Spleen (tissue), 11 donors: ENCODE data around the gene FUT3. TPM values are rescaled to one million over a fixed set of nuclear protein-coding genes. Genes with fewer than 3 reads are reported as not detected.
"Not testable (repeated sequence)": the region's sequence is repeated elsewhere in the genome, so short reads cannot be mapped to it uniquely, and the experiment has no call there.

ENCODE experiments used
- DNase-seq: peaks from one replicate; pipeline ENCODE4 v3.0.0-alpha.2; 2020
- H3K27ac ChIP-seq, 8 donors: fragments of 200-600 bp; sonication (generic) in 7 of 8; 1 replicate in 4 of 8; 2 replicates in 4 of 8; pipeline versions ENCODE4 v1.5.0 to v1.8.0; 2016 to 2021; ENCODE audit warnings: inconsistent platforms in 4 of 8, mild to moderate bottlenecking in 4 of 8, moderate library complexity in 1 of 8
- H3K27me3 ChIP-seq, 7 donors: fragments of 200-600 bp; sonication (generic) in 6 of 7; replicated peaks in 1 of 7; 1 replicate in 4 of 7; 2 replicates in 3 of 7; pipeline versions ENCODE4 v1.5.0 to v1.8.0; 2016 to 2021; ENCODE audit warnings: inconsistent platforms in 3 of 7, mild to moderate bottlenecking in 1 of 7
- H3K36me3 ChIP-seq, 6 donors: fragments of 200-600 bp; sonication (generic) in 5 of 6; 1 replicate in 4 of 6; 2 replicates in 2 of 6; pipeline versions ENCODE4 v1.5.0 to v1.8.0; 2016 to 2021; ENCODE audit warnings: inconsistent platforms in 2 of 6
- H3K4me1 ChIP-seq, 6 donors: fragments of 200-600 bp; sonication (generic) in 5 of 6; 1 replicate in 3 of 6; 2 replicates in 3 of 6; pipeline versions ENCODE4 v1.5.0 to v1.8.0; 2016 to 2021; ENCODE audit warnings: inconsistent platforms in 3 of 6
- H3K4me3 ChIP-seq, 8 donors: fragments of 200-600 bp; sonication (generic) in 7 of 8; 1 replicate in 4 of 8; 2 replicates in 4 of 8; pipeline versions ENCODE4 v1.5.0 to v1.8.0; 2016 to 2021; ENCODE audit warnings: inconsistent platforms in 4 of 8, mild to moderate bottlenecking in 4 of 8, moderate library complexity in 2 of 8
- H3K9me3 ChIP-seq, 8 donors: fragments of 200-600 bp; sonication (generic) in 7 of 8; 1 replicate in 4 of 8; 2 replicates in 4 of 8; pipeline versions ENCODE4 v1.5.0 to v1.8.0; 2016 to 2021; ENCODE audit warnings: inconsistent platforms in 4 of 8
- CTCF ChIP-seq, 11 experiments: fragments of 200-600 bp in 7 of 11; fragments of 450-650 bp in 4 of 11; sonication (generic) in 4 of 11; IDR thresholded peaks in 8 of 11; conservative IDR thresholded peaks in 3 of 11; 1 replicate in 7 of 11; 2 replicates in 4 of 11; pipeline versions ENCODE4 v1.4.0 to v1.8.0; 2016 to 2021; ENCODE audit warnings: antibody characterized with exemption in 11 of 11, inconsistent platforms in 4 of 11, mild to moderate bottlenecking in 1 of 11
- POLR2A ChIP-seq, 3 donors: fragments of 450-650 bp; IDR thresholded peaks; one replicate each; pipeline ENCODE4 v1.5.1; 2017; ENCODE audit warnings: antibody characterized with exemption in 3 of 3, mild to moderate bottlenecking in 1 of 3
- POLR2AphosphoS5 ChIP-seq, 3 donors: sonication (generic); formaldehyde crosslinking; IDR thresholded peaks; one replicate each; pipeline ENCODE4 v1.5.1; 2017; ENCODE audit warnings: antibody characterized with exemption in 3 of 3
- WGBS, 5 donors: extraction: QIAGEN DNeasy Blood & Tissue Kit in 3 of 5; methylation state at CpG; one replicate each; pipeline versions ENCODE4 v1.1.5 to v1.1.7; 2013 to 2018; 5-methylcytosine and 5-hydroxymethylcytosine counted together
- intact Hi-C: fragments of 100-400 bp; cut with DNase I; formaldehyde crosslinking; loops from one replicate; pipeline ENCODE4 v1.15.0; 2023; ENCODE audit warnings: low total_unique reads
- polyA plus RNA-seq, 3 donors: library from polyadenylated mRNA; stranded (reverse); fragments of 200-250 nt; gene quantifications; one replicate each; pipeline ENCODE4 v1.2.1, GENCODE V29; 2013
- total RNA-seq, 7 donors: library from RNA; depleted of rRNA in 3 of 7; stranded (reverse); fragments of >200 nt in 3 of 7; fragmentation: NEBNext Ultra II Directional in 4 of 7; extraction: Animal tissue kit (Norgen Biotek cat#: 25700) in 4 of 7; gene quantifications; one replicate each; pipeline versions ENCODE4 v1.1.0 to v1.2.1, GENCODE V29; 2016 to 2021
- donor health status: healthy with polysubstance abuse.
- donor health status: DM: no; HTN: no; CAD: no; lungs with moderate emphysema.
- donor health status: DM: no; HTN: no; CAD: no.
- donor health status: Bipolar disorder and iron deficiency.
- donor health status: healthy.
- donor health status: DM: no; HTN: no; CAD: no.
- donor health status: DM: yes; HTN: yes; CAD: no.

The FUT3 gene
- total and polyA plus RNA-seq, 10 donors, result 0.06 to 0.12 TPM; not detected in 8

- Histone ChIP-seq H3K4me1 (peaks cover 0 to 5% (median 0%) of the 10 kb centered on the region in 6 donors), H3K27ac (no peak overlapping the region), H3K27me3 (peaks cover 0 to 6% (median 0%) of the 10 kb centered on the region in 7 donors), H3K4me3 (no peak overlapping the region), H3K9me3 (no peaks in the 10 kb centered on the region), H3K36me3 (no peaks in the 10 kb centered on the region)
- no peak for TF ChIP-seq POLR2AphosphoS5 (IDR thresholded peaks at IDR 0.05)
- no peak for TF ChIP-seq POLR2A (IDR thresholded peaks at IDR 0.05)
- no peak for TF ChIP-seq CTCF (IDR thresholded peaks at IDR 0.05 in 8 of 11, conservative IDR thresholded peaks at IDR 0.05 in 3 of 11)
- DNase-seq, result no peak
- intact Hi-C loops, result no loop called here
- 29 to 55% (median 38%) methylated on average over 5 of the region's 5 CpGs for WGBS, 5 donors
These were observed 431 bp downstream of the FUT3 start for GRCh38 chr19:5850743-5851293.

GRCh38 chr19:5850189-5850588, 1.1 kb downstream of the FUT3 start:
- no peak overlapping the region for H3K27ac ChIP-seq
- H3K36me3 ChIP-seq, result no peaks in the 10 kb centered on the region
- DNase-seq, result no peak
- no peak overlapping the region for H3K4me3 ChIP-seq
- 78 to 98% (median 87%) methylated on average over 6 of the region's 6 CpGs for WGBS, 5 donors
- TF ChIP-seq CTCF (IDR thresholded peaks at IDR 0.05 in 8 of 11, conservative IDR thresholded peaks at IDR 0.05 in 3 of 11) (no peak), POLR2A (IDR thresholded peaks at IDR 0.05) (no peak), POLR2AphosphoS5 (IDR thresholded peaks at IDR 0.05) (no peak)
- H3K9me3 ChIP-seq, result no peaks in the 10 kb centered on the region
- intact Hi-C loops, result no loop called here
- peaks cover 0 to 5% (median 0%) of the 10 kb centered on the region in 6 donors for H3K4me1 ChIP-seq
- H3K27me3 ChIP-seq, result peaks cover 0 to under 1% (median 0%) of the 10 kb centered on the region in 7 donors

GRCh38 chr19:5848621-5849020, 2.6 kb downstream of the FUT3 start:
- H3K4me3 ChIP-seq, H3K27ac ChIP-seq, H3K9me3 ChIP-seq, H3K36me3 ChIP-seq, H3K27me3 ChIP-seq, DNase-seq, intact Hi-C loops, H3K4me1 ChIP-seq: not testable (repeated sequence)
- 72 to 82% (median 77%) methylated on average over 5 of the region's 5 CpGs for WGBS, 5 donors

GRCh38 chr19:5847846-5848245, 3.4 kb downstream of the FUT3 start:
- intact Hi-C loops, result not testable (repeated sequence)

GRCh38 chr19:5844456-5845433, 6.5 kb downstream of the FUT3 start:
- no peak for DNase-seq
- whole genome bisulfite sequencing, 5 donors, result 80 to 90% (median 86%) methylated on average over 21 to 24 of the region's 24 CpGs
- intact Hi-C loops, result no loop called here
- TF ChIP-seq POLR2AphosphoS5 (IDR thresholded peaks at IDR 0.05) (no peak), POLR2A (IDR thresholded peaks at IDR 0.05) (no peak), CTCF (IDR thresholded peaks at IDR 0.05 in 8 of 11, conservative IDR thresholded peaks at IDR 0.05 in 3 of 11) (no peak)
- Histone ChIP-seq H3K27me3 (peaks cover 0 to 17% (median 0%) of the 10 kb centered on the region in 7 donors), H3K27ac (no peak overlapping the region), H3K36me3 (no peaks in the 10 kb centered on the region), H3K4me1 (no peaks in the 10 kb centered on the region), H3K4me3 (no peak overlapping the region), H3K9me3 (no peaks in the 10 kb centered on the region)

More at GRCh38 chr19:5847846-5848245, 3.4 kb downstream of the FUT3 start:
- H3K4me3 ChIP-seq, H3K36me3 ChIP-seq, H3K9me3 ChIP-seq, DNase-seq, H3K27me3 ChIP-seq, H3K4me1 ChIP-seq, H3K27ac ChIP-seq: not testable (repeated sequence)
- 81 to 88% (median 87%) methylated on average over 10 of the region's 10 CpGs for WGBS, 5 donors
